CD8-positive, alpha-beta memory T cell (primary cell): ENCODE results near the gene HMGA1. TPM values are rescaled to one million over a fixed set of nuclear protein-coding genes. Genes with fewer than 3 reads are reported as not detected.

Source experiments
- CTCF ChIA-PET: fragments of 350-600 bp; sonication (Branson Sonifier 250); formaldehyde crosslinking; loops from one replicate; lab custom pipeline; 2021; ENCODE audit warnings: antibody characterized with exemption; lab: Charles Lee
- POLR2A ChIA-PET: fragments of 350-600 bp; sonication (Branson Sonifier 250); formaldehyde crosslinking; loops from one replicate; lab custom pipeline; 2021; ENCODE audit warnings: antibody characterized with exemption; lab: Charles Lee
- DNase-seq, 5 donors: peaks; one replicate each; pipeline versions ENCODE4 v3.0.0 to v3.0.0-alpha.2; 2020 to 2022; ENCODE audit warnings: mixed read lengths in 1 of 5
- H3K27ac ChIP-seq: one replicate; pipeline ENCODE4 v1.7.0; 2013; ENCODE audit warnings: low read depth, mild to moderate bottlenecking, low read length, moderate library complexity
- H3K27me3 ChIP-seq: 2 replicates; pipeline ENCODE4 v1.7.0; 2013; ENCODE audit warnings: low read length, mild to moderate bottlenecking; ENCODE audit not compliant: insufficient read depth, poor library complexity, severe bottlenecking
- H3K36me3 ChIP-seq: 2 replicates; pipeline ENCODE4 v1.7.0; 2013; ENCODE audit warnings: mild to moderate bottlenecking, low read length, moderate library complexity; ENCODE audit not compliant: insufficient read depth
- H3K4me1 ChIP-seq: 2 replicates; pipeline ENCODE4 v1.7.0; 2013; ENCODE audit warnings: mild to moderate bottlenecking, low read length, moderate library complexity; ENCODE audit not compliant: insufficient read depth
- H3K4me3 ChIP-seq: 2 replicates; pipeline ENCODE4 v1.7.0; 2013; ENCODE audit warnings: mild to moderate bottlenecking, low read length
- H3K9me3 ChIP-seq: 2 replicates; pipeline ENCODE4 v1.7.0; 2013; ENCODE audit warnings: mild to moderate bottlenecking, low read length
- H3K27ac Mint-ChIP-seq, 8 donors: one replicate each; pipeline ENCODE4 v1.8.0; 2020 to 2021; ENCODE audit warnings: mixed read lengths in 8 of 8, mild to moderate bottlenecking in 6 of 8, inconsistent platforms in 3 of 8, moderate library complexity in 3 of 8
- H3K27me3 Mint-ChIP-seq, 2 donors: one replicate each; pipeline ENCODE4 v1.8.0; 2020 to 2021; ENCODE audit warnings: mixed read lengths in 2 of 2, mild to moderate bottlenecking in 1 of 2, moderate library complexity in 1 of 2
- H3K36me3 Mint-ChIP-seq, 3 donors: one replicate each; pipeline ENCODE4 v1.8.0; 2020 to 2021; ENCODE audit warnings: mixed read lengths in 3 of 3, inconsistent platforms in 1 of 3, mild to moderate bottlenecking in 1 of 3
- H3K4me1 Mint-ChIP-seq, 3 donors: one replicate each; pipeline ENCODE4 v1.8.0; 2020 to 2021; ENCODE audit warnings: mixed read lengths in 3 of 3, inconsistent platforms in 1 of 3, mild to moderate bottlenecking in 1 of 3
- H3K4me3 Mint-ChIP-seq, 7 donors: one replicate each; pipeline ENCODE4 v1.8.0; 2020 to 2021; ENCODE audit warnings: mixed read lengths in 7 of 7, mild to moderate bottlenecking in 6 of 7, moderate library complexity in 4 of 7, inconsistent platforms in 2 of 7
- H3K9me3 Mint-ChIP-seq, 5 donors: one replicate each; pipeline ENCODE4 v1.8.0; 2020 to 2022; ENCODE audit warnings: mixed read lengths in 5 of 5, mild to moderate bottlenecking in 3 of 5, moderate library complexity in 2 of 5, inconsistent platforms in 1 of 5
- polyA plus RNA-seq: library from polyadenylated mRNA; unstranded; fragments of 300-500 nt; fragmentation: Illumina TruSeq; gene quantifications from one replicate; pipeline ENCODE4 v1.2.3, GENCODE V29; 2021
- total RNA-seq, 2 experiments: library from RNA; stranded (reverse); gene quantifications; one replicate each; pipeline ENCODE4 v1.2.3, GENCODE V29; 2021

The HMGA1 gene
- total and polyA plus RNA-seq, 3 experiments from 2014 or later, result 33.1 to 506 (median 490) TPM

DNA sequence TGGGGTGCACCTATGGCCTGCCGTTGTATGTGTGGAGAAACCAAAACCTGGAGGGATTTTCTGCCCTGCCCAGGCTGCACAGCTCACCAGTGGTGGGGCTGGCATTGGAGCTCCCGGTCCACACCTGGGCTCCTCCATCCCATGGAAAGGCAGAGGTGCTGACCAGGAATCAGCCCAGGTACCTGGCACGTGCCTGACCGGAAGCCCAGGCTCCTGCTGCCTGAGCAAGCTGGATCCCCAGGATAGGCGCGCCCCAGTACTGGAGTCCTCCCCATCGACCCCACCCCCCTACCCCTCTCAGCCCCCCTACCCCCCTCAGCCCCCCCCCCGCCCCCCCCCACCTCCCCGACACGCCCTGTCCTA is 39.9 kb upstream of the HMGA1 start:
- no peaks in the 10 kb centered on the region for H3K27me3 ChIP-seq
- no peak for DNase-seq
- Mint-ChIP-seq H3K9me3 (no peaks in the 10 kb centered on the region), H3K4me3 (peak overlapping the region; percentile 78 to 93 (median 88)), H3K36me3 (no peaks in the 10 kb centered on the region), H3K27me3 (peaks cover 0 to 2% of the 10 kb centered on the region in 2 donors), H3K4me1 (peaks cover 5 to 11% (median 5%) of the 10 kb centered on the region in 3 donors), H3K27ac (peak overlapping the region in 1 of 8 donors; percentile 78)
- H3K4me3 ChIP-seq, result peak overlapping the region; percentile 64
- H3K4me1 ChIP-seq, result peaks cover 4% of the 10 kb centered on the region
- no peaks in the 10 kb centered on the region for H3K9me3 ChIP-seq
- POLR2A ChIA-PET, result interaction anchor here (1.5 kb wide), 1 partner anchor 40 kb away, joined by 6 read pairs; the partner anchor contains the start of gene HMGA1
- H3K36me3 ChIP-seq, result no peaks in the 10 kb centered on the region
- CTCF ChIA-PET, result interaction anchor here (0.7 to 3.3 kb wide), 26 partner anchors 10 to 943 kb away, joined by 3 to 40 read pairs (median 5); partner anchors contain the start of genes HMGA1, NUDT3, RPS10 and SMIM29
- H3K27ac ChIP-seq, result no peak overlapping the region

DNA sequence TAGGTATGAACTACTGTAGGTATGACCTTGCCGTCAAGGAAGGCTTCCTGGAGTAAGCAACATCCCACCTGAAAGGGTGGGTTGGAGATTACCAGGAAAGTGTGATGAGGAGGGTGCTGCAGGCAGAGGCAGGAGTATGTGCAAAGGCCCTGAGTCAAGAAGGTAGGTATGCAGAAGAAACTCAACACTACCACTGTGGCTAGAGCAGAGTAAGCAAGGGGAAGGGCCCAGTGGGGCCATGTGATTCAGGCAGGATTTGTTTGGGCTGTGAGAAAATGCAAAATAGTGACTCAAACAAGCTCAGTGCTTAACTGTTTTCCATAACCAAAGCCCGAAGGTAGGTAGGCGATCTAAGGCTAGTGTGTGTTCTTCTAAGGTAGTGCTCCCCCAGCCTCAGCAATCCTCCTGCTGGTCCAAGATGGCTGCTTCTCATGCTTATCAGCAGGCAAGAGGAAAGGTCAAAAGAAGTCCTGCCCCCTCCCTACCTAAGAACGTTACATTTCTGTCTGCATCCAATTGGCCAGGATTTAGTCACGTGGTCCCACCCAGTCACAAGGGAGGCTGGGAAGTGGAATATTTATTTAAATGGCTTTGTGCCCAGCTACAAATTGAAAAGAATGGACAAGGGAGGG is 36.2 kb upstream of the HMGA1 start:
- ChIA-PET POLR2A (interaction anchor here (0.6 kb wide), 1 partner anchor 48 kb away, joined by 8 read pairs; the partner anchor contains the start of gene SMIM29), CTCF (interaction anchor here (1.5 kb wide), 1 partner anchor 37 kb away, joined by 4 read pairs; no protein-coding TSS in a partner anchor)
- H3K27ac ChIP-seq, result no peak overlapping the region
- H3K4me1 ChIP-seq, result peaks cover 4% of the 10 kb centered on the region
- H3K4me1 Mint-ChIP-seq, result peaks cover 4 to 11% (median 5%) of the 10 kb centered on the region in 3 donors
- no peaks in the 10 kb centered on the region for H3K36me3 Mint-ChIP-seq
- H3K36me3 ChIP-seq, result no peaks in the 10 kb centered on the region
- H3K9me3 Mint-ChIP-seq, result no peaks in the 10 kb centered on the region
- no peaks in the 10 kb centered on the region for H3K27me3 ChIP-seq
- H3K27ac Mint-ChIP-seq, result no peak overlapping the region
- H3K4me3 Mint-ChIP-seq, result no peak overlapping the region
- no peaks in the 10 kb centered on the region for H3K27me3 Mint-ChIP-seq
- DNase-seq, result no peak
- no peak overlapping the region for H3K4me3 ChIP-seq
- no peaks in the 10 kb centered on the region for H3K9me3 ChIP-seq

DNA sequence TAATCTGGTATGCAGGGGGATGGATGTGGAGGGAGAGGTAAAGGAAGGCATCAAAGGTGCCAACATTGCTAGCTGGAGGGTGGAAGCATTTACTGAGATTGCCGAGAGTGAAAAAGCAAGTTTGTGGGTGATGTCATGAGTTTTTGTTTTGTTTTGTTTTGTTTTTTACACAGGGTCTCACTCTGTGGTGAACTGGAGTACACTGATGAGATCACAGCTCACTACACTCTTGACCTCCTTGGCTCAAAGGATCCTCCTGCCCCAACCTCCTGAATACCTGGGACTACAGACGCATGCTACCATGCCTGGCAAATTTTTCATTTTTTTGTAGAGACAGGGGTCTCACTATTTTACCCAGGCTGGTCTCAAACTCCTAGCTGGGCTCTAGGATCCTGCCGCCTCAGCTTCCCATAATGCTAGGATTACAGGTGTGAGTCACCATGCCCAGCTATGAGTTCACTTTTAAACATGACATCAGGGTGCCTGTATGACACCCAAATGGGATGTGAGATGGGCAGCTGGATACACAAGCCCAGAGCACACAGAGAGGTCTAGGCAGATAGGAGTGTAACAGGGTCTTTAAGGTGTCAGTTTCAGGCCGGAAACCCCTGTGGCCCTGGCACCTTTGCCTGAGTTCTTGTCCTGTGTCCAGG is 35.1 kb upstream of the HMGA1 start:
- H3K27me3 ChIP-seq, result no peaks in the 10 kb centered on the region
- no peaks in the 10 kb centered on the region for H3K4me1 ChIP-seq
- ChIA-PET CTCF (interaction anchor here (1.5 to 1.8 kb wide), 5 partner anchors 11 to 213 kb away, joined by 4 read pairs; no protein-coding TSS in a partner anchor), POLR2A (interaction anchor here (0.6 kb wide), 1 partner anchor 1701 kb away, joined by 3 read pairs; no protein-coding TSS in a partner anchor)
- H3K27ac ChIP-seq, result no peak overlapping the region
- no peaks in the 10 kb centered on the region for H3K9me3 ChIP-seq
- no peaks in the 10 kb centered on the region for H3K27me3 Mint-ChIP-seq
- no peaks in the 10 kb centered on the region for H3K9me3 Mint-ChIP-seq
- peak overlapping the region in 1 of 8 donors; percentile 62 for H3K27ac Mint-ChIP-seq
- H3K4me3 ChIP-seq, result no peak overlapping the region
- no peak overlapping the region for H3K4me3 Mint-ChIP-seq
- no peak for DNase-seq
- H3K36me3 ChIP-seq, result no peaks in the 10 kb centered on the region
- no peaks in the 10 kb centered on the region for H3K36me3 Mint-ChIP-seq
- peaks cover under 1 to 5% (median 1%) of the 10 kb centered on the region in 3 donors for H3K4me1 Mint-ChIP-seq

DNA sequence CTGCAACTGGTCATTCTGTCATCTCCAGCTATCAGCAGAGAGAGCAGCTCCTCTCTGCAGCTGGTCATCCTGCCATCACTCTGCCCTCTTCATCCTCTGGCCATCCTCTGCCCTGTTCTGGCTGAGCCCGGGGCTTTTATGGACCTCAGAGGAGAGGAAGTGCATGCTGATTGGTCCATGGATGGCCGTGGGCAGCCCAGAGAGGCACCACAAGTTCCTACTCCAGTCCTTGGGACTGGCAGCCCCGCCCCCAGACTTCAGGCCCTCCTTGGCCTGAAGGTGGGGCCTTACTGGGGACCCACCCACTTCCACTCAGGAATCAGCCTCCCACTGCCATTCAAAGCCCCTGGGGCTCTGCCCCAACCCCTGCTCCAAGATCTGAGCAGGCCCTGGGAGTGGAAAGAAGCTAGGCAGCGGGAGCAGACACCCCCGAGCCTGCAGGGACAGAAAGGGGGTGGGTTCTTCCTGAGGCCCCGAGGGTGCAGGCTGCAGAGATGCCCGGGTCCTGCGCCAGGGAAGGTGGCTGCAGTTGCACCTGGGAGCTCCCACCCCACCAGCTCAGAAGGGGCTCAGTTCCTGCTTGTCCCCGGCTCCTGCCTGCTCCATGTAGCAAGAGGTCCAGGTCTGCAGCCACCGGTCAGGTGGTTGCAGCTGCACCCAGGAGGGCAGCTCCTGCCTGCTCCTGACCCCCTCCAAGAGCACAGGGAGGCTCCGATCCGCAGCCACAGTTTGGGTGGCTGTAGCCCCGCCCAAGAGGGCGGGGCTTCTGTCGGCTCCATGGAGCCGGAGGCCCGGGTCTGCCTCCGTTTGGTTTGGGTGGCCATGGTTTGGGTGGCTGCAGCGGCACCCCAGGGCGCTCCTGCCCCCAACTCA is 34.1 kb upstream of the HMGA1 start:
- Histone ChIP-seq H3K36me3 (no peaks in the 10 kb centered on the region), H3K4me3 (no peak overlapping the region), H3K27me3 (no peaks in the 10 kb centered on the region), H3K27ac (no peak overlapping the region), H3K4me1 (no peaks in the 10 kb centered on the region), H3K9me3 (no peaks in the 10 kb centered on the region)
- no peaks in the 10 kb centered on the region for H3K9me3 Mint-ChIP-seq
- H3K36me3 Mint-ChIP-seq, result no peaks in the 10 kb centered on the region
- no peak for DNase-seq
- no peak overlapping the region for H3K27ac Mint-ChIP-seq
- peaks cover under 1 to 8% (median 2%) of the 10 kb centered on the region in 3 donors for H3K4me1 Mint-ChIP-seq
- CTCF ChIA-PET, result interaction anchor here (0.6 to 1.8 kb wide), 6 partner anchors 12 to 212 kb away, joined by 4 read pairs; no protein-coding TSS in a partner anchor
- POLR2A ChIA-PET, result interaction anchor here (0.6 kb wide), 1 partner anchor 1700 kb away, joined by 3 read pairs; no protein-coding TSS in a partner anchor
- H3K27me3 Mint-ChIP-seq, result no peaks in the 10 kb centered on the region
- H3K4me3 Mint-ChIP-seq, result no peak overlapping the region

DNA sequence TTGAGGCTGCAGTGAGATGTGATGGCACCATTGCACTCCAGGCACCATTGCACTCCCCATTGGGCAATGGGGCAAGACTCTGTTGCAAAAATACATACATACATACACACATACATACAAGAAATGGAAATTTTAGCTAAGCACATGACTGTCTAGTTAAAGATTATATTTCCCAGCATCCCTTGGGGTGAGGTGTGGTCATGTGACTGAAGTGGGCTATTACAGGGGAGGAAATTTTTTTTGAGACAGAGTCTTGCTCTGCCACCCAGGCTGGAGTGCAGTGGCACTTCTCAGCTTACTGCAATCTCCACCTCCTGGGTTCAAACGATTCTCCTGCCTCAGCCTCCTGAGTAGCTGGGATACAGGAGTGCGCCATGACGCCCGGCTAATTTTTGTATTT is 32.0 kb upstream of the HMGA1 start:
- Histone ChIP-seq H3K27me3 (no peaks in the 10 kb centered on the region), H3K4me1 (no peaks in the 10 kb centered on the region), H3K27ac (no peak overlapping the region), H3K4me3 (no peak overlapping the region), H3K36me3 (no peaks in the 10 kb centered on the region), H3K9me3 (no peaks in the 10 kb centered on the region)
- Mint-ChIP-seq H3K27ac (no peak overlapping the region), H3K4me1 (peaks cover 5 to 13% (median 7%) of the 10 kb centered on the region in 3 donors), H3K4me3 (no peak overlapping the region), H3K9me3 (no peaks in the 10 kb centered on the region), H3K27me3 (no peaks in the 10 kb centered on the region), H3K36me3 (no peaks in the 10 kb centered on the region)
- CTCF ChIA-PET, result no interaction called here
- DNase-seq, result no peak
- POLR2A ChIA-PET, result no interaction called here

DNA sequence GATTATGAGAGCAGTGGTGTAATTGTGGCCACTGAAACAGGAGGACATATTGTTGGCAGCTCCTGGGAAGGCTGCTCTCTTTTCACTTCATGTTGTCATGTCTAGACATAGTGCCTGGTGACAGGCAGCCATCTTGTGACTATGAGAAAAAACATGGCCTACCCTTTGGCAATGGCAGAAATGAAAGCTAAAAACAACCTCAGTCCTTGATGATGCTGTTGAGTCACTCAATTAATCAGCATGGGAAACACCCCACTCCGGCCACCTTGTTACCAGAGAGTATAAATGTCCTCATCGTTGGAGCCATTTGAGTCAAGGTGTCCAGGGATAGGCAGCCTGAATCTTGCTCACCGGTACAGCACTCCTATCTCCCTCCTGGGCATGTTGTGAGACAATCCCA is 31.2 kb upstream of the HMGA1 start:
- Histone ChIP-seq H3K36me3 (no peaks in the 10 kb centered on the region), H3K27ac (no peak overlapping the region), H3K9me3 (no peaks in the 10 kb centered on the region), H3K27me3 (no peaks in the 10 kb centered on the region), H3K4me3 (no peak overlapping the region), H3K4me1 (no peaks in the 10 kb centered on the region)
- peak overlapping the region in 1 of 8 donors; percentile 58 for H3K27ac Mint-ChIP-seq
- H3K9me3 Mint-ChIP-seq, result no peaks in the 10 kb centered on the region
- DNase-seq, result no peak
- no peaks in the 10 kb centered on the region for H3K36me3 Mint-ChIP-seq
- ChIA-PET CTCF (interaction anchor here (1.8 kb wide), 1 partner anchor 9 kb away, joined by 9 read pairs; no protein-coding TSS in a partner anchor), POLR2A (no interaction called here)
- H3K4me3 Mint-ChIP-seq, result no peak overlapping the region
- H3K4me1 Mint-ChIP-seq, result peaks cover 5 to 13% (median 7%) of the 10 kb centered on the region in 3 donors
- H3K27me3 Mint-ChIP-seq, result no peaks in the 10 kb centered on the region

DNA sequence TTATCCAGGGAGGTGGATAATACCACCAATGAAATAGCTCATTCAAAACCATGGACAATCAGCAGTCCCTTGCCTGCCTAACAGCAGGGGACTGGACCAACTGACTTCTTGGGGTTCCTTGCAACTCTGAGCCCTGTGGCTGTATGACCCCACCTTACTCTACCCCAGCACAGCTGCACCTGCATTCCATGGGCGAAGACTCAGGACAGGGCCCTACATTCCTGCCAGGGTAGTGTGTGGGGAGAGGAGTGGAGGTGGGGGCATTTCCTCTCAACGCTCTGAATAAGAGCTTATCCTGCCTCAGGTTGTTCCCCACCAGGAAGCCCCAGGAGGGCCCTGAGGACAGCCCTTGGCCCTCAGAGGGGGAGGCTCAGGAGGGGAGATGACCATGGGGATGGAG is 30.8 kb upstream of the HMGA1 start:
- ChIA-PET CTCF (interaction anchor here (1.7 to 1.8 kb wide), 2 partner anchors 10 to 42 kb away, joined by 5 to 9 read pairs; no protein-coding TSS in a partner anchor), POLR2A (no interaction called here)
- Mint-ChIP-seq H3K36me3 (no peaks in the 10 kb centered on the region), H3K4me1 (peaks cover 5 to 13% (median 7%) of the 10 kb centered on the region in 3 donors), H3K9me3 (no peaks in the 10 kb centered on the region), H3K27me3 (no peaks in the 10 kb centered on the region), H3K27ac (no peak overlapping the region), H3K4me3 (no peak overlapping the region)
- H3K27me3 ChIP-seq, result no peaks in the 10 kb centered on the region
- H3K9me3 ChIP-seq, result no peaks in the 10 kb centered on the region
- no peaks in the 10 kb centered on the region for H3K36me3 ChIP-seq
- no peak overlapping the region for H3K27ac ChIP-seq
- DNase-seq, result no peak
- no peaks in the 10 kb centered on the region for H3K4me1 ChIP-seq
- H3K4me3 ChIP-seq, result no peak overlapping the region
